NB4 (cell line): ENCODE data around the gene TECRL.

ENCODE experiments used
- CTCF ChIP-seq: IDR thresholded peaks from one replicate; pipeline ENCODE4 v1.5.1; 2012; ENCODE audit warnings: low read depth, low read length
- POLR2A ChIP-seq: IDR thresholded peaks from 2 replicates; pipeline ENCODE4 v1.6.1; 2011; ENCODE audit warnings: mild to moderate bottlenecking; ENCODE audit not compliant: insufficient read length; ENCODE audit errors: extremely low read depth

GRCh38 chr4:64430933-64431332 is 21.7 kb upstream of the TECRL start:
- no peak for TF ChIP-seq POLR2A
- TF ChIP-seq CTCF = no peak
